HCT116 (cell line): ENCODE data around the gene SLC22A5. TPM values are rescaled to one million over a fixed set of nuclear protein-coding genes. Genes with fewer than 3 reads are reported as not detected.
A peak's percentile ranks its signal among the peaks of the same experiment; 100 is the strongest.

Experiments used
- ATAC-seq: fragments of 200-7000 bp; cut with Tn5 transposase; 2 replicates; pipeline ENCODE4 v1.9.1; 2020; ENCODE audit warnings: mild to moderate bottlenecking, moderate library complexity
- BruUV-seq: library from RNA; stranded (reverse); fragments of 400-500 nt; replicated peaks from 2 replicates; lab custom pipeline; 2021; lab: Mats Ljungman, UMichigan
- CTCF ChIA-PET: fragments of 300-600 bp; sonication (Branson Sonifier 250); formaldehyde crosslinking; loops from one replicate; lab custom pipeline; 2021; ENCODE audit warnings: antibody characterized with exemption; lab: Charles Lee
- POLR2A ChIA-PET: fragments of 300-600, 350-600 bp; sonication (Branson Sonifier 250); formaldehyde crosslinking; loops from one replicate; lab custom pipeline; 2021; ENCODE audit warnings: antibody characterized with exemption; lab: Charles Lee
- RAD21 ChIA-PET, 2 experiments: fragments of 300-600 bp; sonication (Branson Sonifier 250); formaldehyde crosslinking; loops; one replicate each; lab custom pipeline; 2023; ENCODE audit warnings: low total read pairs in 2 of 2; ENCODE audit not compliant: uncharacterized antibody in 2 of 2, unreplicated experiment in 2 of 2, low non-redundant PET in 1 of 2; lab: Charles Lee
- DNase-seq: peaks from one replicate; pipeline ENCODE4 v3.0.0-alpha.2; 2010; ENCODE audit warnings: low read depth, low spot score
- H2AFZ ChIP-seq: fragments of 200-600 bp; shearing (Covaris generic), sonication (generic); 2 replicates; pipeline ENCODE4 v1.6.1; 2017; ENCODE audit warnings: low read depth, mixed run types, mixed read lengths, antibody characterized with exemption, low read length; ENCODE audit not compliant: poor library complexity, severe bottlenecking
- H3K27ac ChIP-seq: 2 replicates; pipeline ENCODE4 v1.5.1; 2012; ENCODE audit warnings: low read depth, low read length
- H3K27me3 ChIP-seq: fragments of 200-600 bp; sonication (generic); 2 replicates; pipeline ENCODE4 v1.6.1; 2016; ENCODE audit warnings: mixed run types, low read length, mixed read lengths; ENCODE audit not compliant: insufficient read depth
- H3K36me3 ChIP-seq, 2 experiments: fragments of 200-500 bp in 1 of 2; fragments of 200-600 bp in 1 of 2; sonication (Bioruptor generic) in 1 of 2; sonication (generic) in 1 of 2; 2 replicates each; pipeline versions ENCODE4 v1.5.1 to v1.6.1; 2014 to 2016; ENCODE audit warnings: low read length in 2 of 2, inconsistent platforms in 1 of 2, mixed read lengths in 1 of 2, mixed run types in 1 of 2; ENCODE audit not compliant: insufficient read depth in 2 of 2, control insufficient read depth in 1 of 2
- H3K4me1 ChIP-seq, 2 experiments: fragments of 200-600 bp in 1 of 2; sonication (generic) in 1 of 2; 2 replicates each; pipeline versions ENCODE4 v1.5.1 to v1.6.1; 2012 to 2017; ENCODE audit warnings: low read length in 2 of 2, inconsistent platforms in 1 of 2, mild to moderate bottlenecking in 1 of 2, mixed read lengths in 1 of 2, mixed run types in 1 of 2, moderate library complexity in 1 of 2; ENCODE audit not compliant: insufficient read depth in 2 of 2, control insufficient read depth in 1 of 2
- H3K4me2 ChIP-seq: fragments of 200-600 bp; sonication (generic); 2 replicates; pipeline ENCODE4 v1.6.1; 2017; ENCODE audit warnings: mixed run types, low read length, mixed read lengths
- H3K4me3 ChIP-seq, 2 experiments: fragments of 200-600 bp in 1 of 2; sonication (generic) in 1 of 2; replicated peaks in 1 of 2; 2 replicates each; pipeline ENCODE4 v1.5.1; 2011 to 2016; ENCODE audit warnings: low read length in 2 of 2, control low read depth in 1 of 2, low read depth in 1 of 2, mild to moderate bottlenecking in 1 of 2, mixed read lengths in 1 of 2, mixed run types in 1 of 2
- H3K79me2 ChIP-seq: fragments of 200-600 bp; sonication (generic); 2 replicates; pipeline ENCODE4 v1.6.1; 2017; ENCODE audit warnings: mild to moderate bottlenecking, mixed run types, low read length, moderate library complexity, mixed read lengths; ENCODE audit not compliant: insufficient read depth
- H3K9ac ChIP-seq: fragments of 200-600 bp; sonication (generic); 2 replicates; pipeline ENCODE4 v1.6.1; 2016; ENCODE audit warnings: low read length, mixed read lengths
- H3K9me2 ChIP-seq: fragments of 200-600 bp; sonication (generic), shearing (Covaris generic); 2 replicates; pipeline ENCODE4 v1.6.1; 2017; ENCODE audit warnings: mixed run types, mild to moderate bottlenecking, moderate library complexity; ENCODE audit not compliant: insufficient read depth
- H3K9me3 ChIP-seq, 2 experiments: fragments of 200-500 bp in 1 of 2; fragments of 200-600 bp in 1 of 2; sonication (Bioruptor generic) in 1 of 2; sonication (generic) in 1 of 2; 2 replicates each; pipeline ENCODE4 v1.6.1; 2014 to 2017; ENCODE audit warnings: low read length in 2 of 2, mixed read lengths in 2 of 2, inconsistent platforms in 1 of 2, low read depth in 1 of 2, mild to moderate bottlenecking in 1 of 2, mixed run types in 1 of 2, moderate library complexity in 1 of 2; ENCODE audit not compliant: control insufficient read depth in 1 of 2, insufficient read depth in 1 of 2
- H4K20me1 ChIP-seq: fragments of 200-600 bp; sonication (generic), shearing (Covaris generic); 2 replicates; pipeline ENCODE4 v1.6.1; 2017; ENCODE audit warnings: mixed run types, mild to moderate bottlenecking, moderate library complexity; ENCODE audit not compliant: insufficient read depth
- ATF3 ChIP-seq: IDR thresholded peaks from 2 replicates; pipeline ENCODE4 v1.6.1; 2012
- CEBPB ChIP-seq: IDR thresholded peaks from 2 replicates; pipeline ENCODE4 v1.6.1; 2012; ENCODE audit warnings: low read depth
- CTCF ChIP-seq, 3 experiments: fragments of 200-600 bp in 1 of 3; sonication (generic) in 1 of 3; IDR thresholded peaks in 2 of 3; conservative IDR thresholded peaks in 1 of 3; 2 replicates each; pipeline ENCODE4 v1.5.1; 2012 to 2017; ENCODE audit warnings: low read depth in 2 of 3, low read length in 2 of 3, antibody characterized with exemption in 1 of 3, borderline replicate concordance in 1 of 3, control low read depth in 1 of 3, mild to moderate bottlenecking in 1 of 3, mixed read lengths in 1 of 3, mixed run types in 1 of 3, moderate library complexity in 1 of 3; ENCODE audit not compliant: insufficient read depth in 1 of 3
- EGR1 ChIP-seq: IDR thresholded peaks from 2 replicates; pipeline ENCODE4 v1.6.1; 2012; ENCODE audit warnings: low read depth
- EZH2 ChIP-seq: fragments of 200-600 bp; sonication (generic); IDR thresholded peaks from 2 replicates; pipeline ENCODE4 v1.6.1; 2017; ENCODE audit warnings: antibody characterized with exemption, mixed run types
- EZH2phosphoT487 ChIP-seq: fragments of 200-600 bp; IDR thresholded peaks from 2 replicates; pipeline ENCODE4 v1.6.1; 2018; ENCODE audit warnings: antibody characterized with exemption, borderline replicate concordance
- FOSL1 ChIP-seq: IDR thresholded peaks from 2 replicates; pipeline ENCODE4 v1.6.1; 2012; ENCODE audit warnings: low read depth
- POLR2AphosphoS5 ChIP-seq: IDR thresholded peaks from 2 replicates; pipeline ENCODE4 v1.6.1; 2011; ENCODE audit warnings: mild to moderate bottlenecking, low read depth, low read length, moderate library complexity
- YY1 ChIP-seq: IDR thresholded peaks from 2 replicates; pipeline ENCODE4 v1.6.1; 2011; ENCODE audit warnings: low read length, low read depth, moderate library complexity, mild to moderate bottlenecking; ENCODE audit not compliant: insufficient replicate concordance; ENCODE audit errors: extremely low read depth
- ZFX ChIP-seq: fragments of 450-650 bp; IDR thresholded peaks from 2 replicates; pipeline ENCODE4 v1.6.1; 2017
- intact Hi-C: fragments of 100-400 bp; cut with micrococcal nuclease; formaldehyde crosslinking; loops from 2 replicates; pipeline ENCODE4 v1.10.0; 2022
- total RNA-seq: library from RNA; stranded (reverse); gene quantifications from one replicate; pipeline ENCODE4 v1.2.1, GENCODE V29; 2021; ENCODE audit not compliant: unreplicated experiment

Gene SLC22A5
- total RNA-seq, 1 experiment from 2014 or later, result 9.9 TPM

- BruUV-seq, result no TSS peak
- Histone ChIP-seq H3K4me2 (no peak overlapping the region), H3K27ac (no peak overlapping the region), H2AFZ (no peak overlapping the region), H3K9me2 (no peaks in the 10 kb centered on the region), H3K27me3 (no peaks in the 10 kb centered on the region), H3K36me3 (no peaks in the 10 kb centered on the region), H3K9ac (no peak overlapping the region), H3K4me1 (peaks cover 37 to 87% of the 10 kb centered on the region in 2 experiments), H3K79me2 (no peaks in the 10 kb centered on the region), H3K9me3 (no peaks in the 10 kb centered on the region), H4K20me1 (no peaks in the 10 kb centered on the region), H3K4me3 (no peak overlapping the region)
- intact Hi-C loops, result no loop called here
- ATAC-seq (no peak), DNase-seq (no peak)
- ChIA-PET CTCF (no interaction called here), RAD21 (no interaction called here), POLR2A (interaction anchor here (0.6 to 1.3 kb wide), 2 partner anchors 75 kb away, joined by 3 read pairs; no protein-coding TSS in a partner anchor)
- TF ChIP-seq FOSL1 (no peak), ATF3 (no peak), EZH2 (no peak), EZH2phosphoT487 (no peak), POLR2AphosphoS5 (no peak)
Measured at GRCh38 chr5:132421462-132421861, 52.0 kb downstream of the SLC22A5 start.

GRCh38 chr5:132422720-132423437, 53.4 kb downstream of the SLC22A5 start:
- TF ChIP-seq ATF3 (no peak), YY1 (no peak), CTCF (IDR thresholded peaks at IDR 0.05 in 2 of 3, conservative IDR thresholded peaks at IDR 0.05 in 1 of 3; ENCODE audit: borderline replicate concordance in 1 of 3, insufficient read depth in 1 of 3, low read depth in 2 of 3, low read length in 2 of 3) (no peak), FOSL1 (no peak), POLR2AphosphoS5 (no peak), CEBPB (no peak), EGR1 (no peak), EZH2 (no peak), EZH2phosphoT487 (no peak), ZFX (no peak)
- H3K79me2 ChIP-seq, result no peaks in the 10 kb centered on the region
- no TSS peak for BruUV-seq
- no peak overlapping the region for H3K27ac ChIP-seq
- DNase-seq, result no peak
- ChIA-PET RAD21 (interaction anchor here in 1 of 2 experiments (1.0 kb wide), 1 partner anchor 73 kb away, joined by 4 read pairs; no protein-coding TSS in a partner anchor), CTCF (interaction anchor here (1.1 kb wide), 1 partner anchor 74 kb away, joined by 3 read pairs; no protein-coding TSS in a partner anchor), POLR2A (no interaction called here)
- H3K4me1 ChIP-seq, result peaks cover 51 to 87% of the 10 kb centered on the region in 2 experiments
- H3K36me3 ChIP-seq, result no peaks in the 10 kb centered on the region
- H3K9me3 ChIP-seq, result no peaks in the 10 kb centered on the region
- H3K4me2 ChIP-seq, result peak overlapping the region; percentile 66
- intact Hi-C loops, result no loop called here
- H3K27me3 ChIP-seq, result no peaks in the 10 kb centered on the region
- peak overlapping the region; percentile 40 for H3K9ac ChIP-seq
- H2AFZ ChIP-seq, result no peak overlapping the region
- H3K9me2 ChIP-seq, result no peaks in the 10 kb centered on the region
- 0 out of 2 replicates have a peak, but pooled peaks have one; percentile 24 for ATAC-seq
- H3K4me3 ChIP-seq, result no peak overlapping the region
- H4K20me1 ChIP-seq, result no peaks in the 10 kb centered on the region
